Measurements from ENCODE around the gene ANXA11. TPM values are rescaled to one million over a fixed set of nuclear protein-coding genes. Genes with fewer than 3 reads are reported as not detected.

Gene ANXA11
- total and polyA plus RNA-seq, 2 of the 8 experiments (the other 6 are each of a cell fraction or from before 2014, with no cell fraction given) = 40.5 to 84.9 TPM

DNA sequence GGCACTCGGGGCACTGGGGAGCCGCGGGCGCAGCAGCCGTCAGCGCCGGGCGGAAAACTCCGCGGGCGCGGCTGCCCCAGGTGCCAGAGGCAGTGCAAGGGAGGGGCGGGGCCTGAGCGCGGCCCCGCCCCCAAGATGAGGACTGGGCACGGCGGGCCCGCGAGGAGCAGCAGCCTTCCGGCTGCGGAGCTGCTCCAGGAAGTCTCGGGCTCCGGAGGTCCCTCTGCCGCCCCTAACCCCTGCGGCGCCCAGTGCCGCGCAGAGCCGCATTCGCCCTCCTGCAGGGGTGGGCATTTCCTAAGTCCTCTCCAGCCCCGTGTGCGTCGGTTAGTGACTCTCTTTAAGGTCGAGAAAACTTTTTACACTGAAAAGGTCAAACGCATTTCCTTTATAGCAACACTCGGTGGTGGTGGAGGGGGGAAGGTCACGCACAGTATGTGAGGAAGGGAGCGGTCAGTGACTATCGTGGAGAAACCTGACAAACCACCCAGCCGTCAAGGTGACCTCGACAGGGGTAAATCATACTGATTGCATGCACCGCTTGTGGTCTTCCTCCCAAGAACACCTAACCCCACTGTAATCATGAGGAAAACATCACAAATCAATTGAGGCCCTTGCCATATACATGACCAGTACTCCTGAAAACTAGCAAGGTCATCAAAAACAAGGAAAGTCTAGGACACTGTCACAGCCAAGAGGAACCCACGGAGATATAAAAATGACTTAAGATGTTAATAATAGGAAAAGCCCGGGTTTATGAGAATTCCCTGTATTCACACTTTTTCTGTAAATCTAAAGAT lies at the start of gene ANXA11 (continued):
- no peak for TF ChIP-seq NANOG (IDR thresholded peaks at IDR 0.05; ENCODE audit: insufficient read depth, low read depth, low read length, poor library complexity, severe bottlenecking)
- 0 out of 2 replicates have a peak, but pooled peaks have one; percentile 14 for TF ChIP-seq RBBP5 (IDR thresholded peaks at IDR 0.05; ENCODE audit: borderline replicate concordance, low read depth, low read length)
- no peak for TF ChIP-seq FOSL1 (IDR thresholded peaks at IDR 0.05; ENCODE audit: insufficient read depth, low read depth, low read length)
- no peak for TF ChIP-seq SP4 (IDR thresholded peaks at IDR 0.05; ENCODE audit: low read length)
- no peak for TF ChIP-seq SAP30 (IDR thresholded peaks at IDR 0.05; ENCODE audit: insufficient read depth, insufficient replicate concordance, low read length)
- TF ChIP-seq KDM1A (IDR thresholded peaks at IDR 0.05; ENCODE audit: borderline replicate concordance, low read length) = 0 out of 2 replicates have a peak, but pooled peaks have one; percentile 8
- TF ChIP-seq TBP (IDR thresholded peaks at IDR 0.05; ENCODE audit: low read depth, low read length) = peak; percentile 67
- TF ChIP-seq, protein P1, sequence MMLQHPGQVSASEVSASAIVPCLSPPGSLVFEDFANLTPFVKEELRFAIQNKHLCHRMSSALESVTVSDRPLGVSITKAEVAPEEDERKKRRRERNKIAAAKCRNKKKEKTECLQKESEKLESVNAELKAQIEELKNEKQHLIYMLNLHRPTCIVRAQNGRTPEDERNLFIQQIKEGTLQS (IDR thresholded peaks at IDR 0.05; ENCODE audit: insufficient read depth, low read depth, low read length) = no peak
- TF ChIP-seq EZH2 (IDR thresholded peaks at IDR 0.05; ENCODE audit: low read depth, low read length, severe bottlenecking) = no peak
- TF ChIP-seq SP1 (IDR thresholded peaks at IDR 0.05; ENCODE audit: low read depth, low read length) = no peak
- TF ChIP-seq, protein P2, sequence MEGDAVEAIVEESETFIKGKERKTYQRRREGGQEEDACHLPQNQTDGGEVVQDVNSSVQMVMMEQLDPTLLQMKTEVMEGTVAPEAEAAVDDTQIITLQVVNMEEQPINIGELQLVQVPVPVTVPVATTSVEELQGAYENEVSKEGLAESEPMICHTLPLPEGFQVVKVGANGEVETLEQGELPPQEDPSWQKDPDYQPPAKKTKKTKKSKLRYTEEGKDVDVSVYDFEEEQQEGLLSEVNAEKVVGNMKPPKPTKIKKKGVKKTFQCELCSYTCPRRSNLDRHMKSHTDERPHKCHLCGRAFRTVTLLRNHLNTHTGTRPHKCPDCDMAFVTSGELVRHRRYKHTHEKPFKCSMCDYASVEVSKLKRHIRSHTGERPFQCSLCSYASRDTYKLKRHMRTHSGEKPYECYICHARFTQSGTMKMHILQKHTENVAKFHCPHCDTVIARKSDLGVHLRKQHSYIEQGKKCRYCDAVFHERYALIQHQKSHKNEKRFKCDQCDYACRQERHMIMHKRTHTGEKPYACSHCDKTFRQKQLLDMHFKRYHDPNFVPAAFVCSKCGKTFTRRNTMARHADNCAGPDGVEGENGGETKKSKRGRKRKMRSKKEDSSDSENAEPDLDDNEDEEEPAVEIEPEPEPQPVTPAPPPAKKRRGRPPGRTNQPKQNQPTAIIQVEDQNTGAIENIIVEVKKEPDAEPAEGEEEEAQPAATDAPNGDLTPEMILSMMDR (IDR thresholded peaks at IDR 0.05; ENCODE audit: control extremely low read depth in 1 of 3, insufficient read depth in 1 of 3, low read depth in 1 of 3, low read length in 3 of 3) = no peak
- no peak for TF ChIP-seq POU5F1 (IDR thresholded peaks at IDR 0.05; ENCODE audit: low read depth, low read length)
- TF ChIP-seq HDAC6 (IDR thresholded peaks at IDR 0.05; ENCODE audit: low read depth, low read length) = no peak
- no peak for TF ChIP-seq EGR1 (IDR thresholded peaks at IDR 0.05; ENCODE audit: borderline replicate concordance, low read depth, low read length)
- TF ChIP-seq YY1 (IDR thresholded peaks at IDR 0.05; ENCODE audit: low read depth, low read length) = no peak
- TF ChIP-seq EP300 (IDR thresholded peaks at IDR 0.05; ENCODE audit: borderline replicate concordance in 1 of 2, low read depth in 2 of 2, low read length in 2 of 2) = no peak
- no peak for TF ChIP-seq KDM4A (IDR thresholded peaks at IDR 0.05; ENCODE audit: low read depth, low read length, severe bottlenecking)
- TF ChIP-seq KDM5A (IDR thresholded peaks at IDR 0.05; ENCODE audit: low read length) = no peak
- TF ChIP-seq CREB1 (IDR thresholded peaks at IDR 0.05) = no peak
- TF ChIP-seq CHD2 (IDR thresholded peaks at IDR 0.05; ENCODE audit: low read length) = peak; percentile 10; the same call in 1 of the 2 replicates
- TF ChIP-seq MAFK (IDR thresholded peaks at IDR 0.05; ENCODE audit: low read depth, low read length) = peak; percentile 69
